Coronary artery (tissue), 2 donors: ENCODE results near the gene CHD8.
A peak's percentile ranks its signal among the peaks of the same experiment; 100 is the strongest.
"Not testable (repeated sequence)": the region's sequence is repeated elsewhere in the genome, so short reads cannot be mapped to it uniquely, and the experiment has no call there.

ENCODE experiments used
- DNase-seq: peaks from one replicate; pipeline ENCODE4 v3.0.0-alpha.2; 2017; ENCODE audit warnings: low spot score
- H3K27ac ChIP-seq, 2 donors: fragments of 200-600 bp; sonication (generic); one replicate each; pipeline ENCODE4 v1.5.1; 2016 to 2019
- H3K4me3 ChIP-seq: fragments of 200-600 bp; sonication (generic); 2 replicates; pipeline ENCODE4 v1.5.1; 2016; ENCODE audit warnings: mild to moderate bottlenecking, moderate library complexity
- CTCF ChIP-seq: fragments of 200-600 bp; sonication (generic); IDR thresholded peaks from one replicate; pipeline ENCODE4 v1.5.1; 2019; ENCODE audit warnings: antibody characterized with exemption

CHD8 gene

GRCh38 chr14:21384494-21384851, 71.5 kb downstream of the CHD8 start:
- DNase-seq: no peak
- Histone ChIP-seq H3K4me3 (peak overlapping the region; percentile 88), H3K27ac (peak overlapping the region; percentile 72 to 88)
- no peak for TF ChIP-seq CTCF

- Histone ChIP-seq H3K4me3 (peak within 1 kb of the TSS; percentile 88), H3K27ac (peak within 1 kb of the TSS; percentile 72 to 88)
- DNase-seq: peak; percentile 98
- TF ChIP-seq CTCF: no peak
These were observed 72.0 kb downstream of the CHD8 start, which contains the start of gene SUPT16H for GRCh38 chr14:21383848-21384493. Gene SUPT16H (minus strand): TSS chr14:21384019. CDS start chr14:21383927, 92 bp downstream.

- H3K27ac ChIP-seq: peak overlapping the region; percentile 72 to 88
- peak; percentile 74 for DNase-seq
- peak overlapping the region; percentile 88 for H3K4me3 ChIP-seq
- TF ChIP-seq CTCF: no peak
These were observed 72.8 kb downstream of the CHD8 start for GRCh38 chr14:21382886-21383847.

- no peak for DNase-seq
- Histone ChIP-seq H3K4me3 (no peak overlapping the region), H3K27ac (no peak overlapping the region)
- TF ChIP-seq CTCF: no peak
These were observed 73.8 kb downstream of the CHD8 start for GRCh38 chr14:21382095-21382494.

- TF ChIP-seq CTCF: no peak
- Histone ChIP-seq H3K27ac (no peak overlapping the region), H3K4me3 (no peak overlapping the region)
- DNase-seq: no peak
These were observed 76.6 kb downstream of the CHD8 start for GRCh38 chr14:21379338-21379737.

- no peak for TF ChIP-seq CTCF
- Histone ChIP-seq H3K4me3 (no peak overlapping the region), H3K27ac (no peak overlapping the region)
- DNase-seq: no peak
These were observed 81.9 kb downstream of the CHD8 start for GRCh38 chr14:21373980-21374379.

- not testable (repeated sequence) for H3K27ac ChIP-seq, DNase-seq, H3K4me3 ChIP-seq
These were observed 83.1 kb downstream of the CHD8 start for GRCh38 chr14:21372814-21373213.
